Measurements from ENCODE around the gene MALRD1.

GRCh38 chr10:19498393-19499290 is 450.0 kb downstream of the MALRD1 start:
- TF ChIP-seq, protein P1, sequence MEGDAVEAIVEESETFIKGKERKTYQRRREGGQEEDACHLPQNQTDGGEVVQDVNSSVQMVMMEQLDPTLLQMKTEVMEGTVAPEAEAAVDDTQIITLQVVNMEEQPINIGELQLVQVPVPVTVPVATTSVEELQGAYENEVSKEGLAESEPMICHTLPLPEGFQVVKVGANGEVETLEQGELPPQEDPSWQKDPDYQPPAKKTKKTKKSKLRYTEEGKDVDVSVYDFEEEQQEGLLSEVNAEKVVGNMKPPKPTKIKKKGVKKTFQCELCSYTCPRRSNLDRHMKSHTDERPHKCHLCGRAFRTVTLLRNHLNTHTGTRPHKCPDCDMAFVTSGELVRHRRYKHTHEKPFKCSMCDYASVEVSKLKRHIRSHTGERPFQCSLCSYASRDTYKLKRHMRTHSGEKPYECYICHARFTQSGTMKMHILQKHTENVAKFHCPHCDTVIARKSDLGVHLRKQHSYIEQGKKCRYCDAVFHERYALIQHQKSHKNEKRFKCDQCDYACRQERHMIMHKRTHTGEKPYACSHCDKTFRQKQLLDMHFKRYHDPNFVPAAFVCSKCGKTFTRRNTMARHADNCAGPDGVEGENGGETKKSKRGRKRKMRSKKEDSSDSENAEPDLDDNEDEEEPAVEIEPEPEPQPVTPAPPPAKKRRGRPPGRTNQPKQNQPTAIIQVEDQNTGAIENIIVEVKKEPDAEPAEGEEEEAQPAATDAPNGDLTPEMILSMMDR (conservative IDR thresholded peaks at IDR 0.05 in 1 of 2, IDR thresholded peaks at IDR 0.05 in 1 of 2; ENCODE audit: low read depth in 1 of 2, low read length in 2 of 2): no peak
- no peak for TF ChIP-seq EZH2 (IDR thresholded peaks at IDR 0.05; ENCODE audit: low read length, missing control alignments)

Data from fibroblast of lung (primary cell).